ENCODE measurements around the gene PRKAR1B. TPM values are rescaled to one million over a fixed set of nuclear protein-coding genes. Genes with fewer than 3 reads are reported as not detected.
"Not testable (repeated sequence)": the region's sequence is repeated elsewhere in the genome, so short reads cannot be mapped to it uniquely, and the experiment has no call there.

Gene PRKAR1B
- total and polyA plus RNA-seq, 10 donors = 9.9 to 39.5 (median 23.5) TPM

DNA sequence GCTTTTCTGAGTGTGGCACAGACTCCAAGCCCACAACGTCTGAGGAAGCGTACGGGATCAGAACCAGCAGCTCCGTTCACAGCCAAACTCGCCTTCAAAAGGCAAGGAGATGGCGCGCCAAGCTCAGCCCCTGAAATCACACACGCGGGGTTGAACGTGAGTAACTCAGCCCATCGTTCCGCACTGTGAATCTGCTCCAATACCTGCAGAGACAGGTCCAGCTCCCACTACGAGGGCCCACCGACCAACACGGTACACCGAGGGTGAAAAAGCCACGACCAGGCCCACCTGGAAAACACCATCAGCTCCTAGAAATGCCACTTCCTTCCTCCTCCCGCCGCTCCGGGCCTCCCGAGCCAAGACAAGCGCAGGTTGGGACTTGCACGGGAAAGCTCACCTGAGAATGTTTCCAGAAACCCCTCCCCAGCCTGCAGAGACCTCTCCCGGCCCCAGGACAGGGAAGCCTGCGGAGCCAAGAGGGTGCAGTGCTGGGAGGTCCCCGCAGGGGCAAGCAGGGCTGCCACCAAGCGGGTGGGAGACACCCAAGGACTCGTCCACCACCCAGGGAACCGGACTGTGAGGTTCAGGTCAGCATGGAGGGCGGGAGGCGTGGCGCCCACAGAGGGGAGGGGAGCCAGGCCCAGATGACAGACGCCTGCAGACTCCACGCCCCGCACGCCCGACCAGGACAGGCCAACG, 113.5 kb downstream of the PRKAR1B start:
- 79 to 86% (median 81%) methylated on average over 20 to 38 of the region's 38 CpGs for WGBS, 5 donors
- Histone ChIP-seq H3K9me3 (no peaks in the 10 kb centered on the region), H3K27ac (peak overlapping the region in 1 of 8 donors; percentile 16), H3K36me3 (no peaks in the 10 kb centered on the region), H3K27me3 (replicated peaks in 1 of 7) (no peaks in the 10 kb centered on the region), H3K4me3 (no peak overlapping the region), H3K4me1 (peaks cover 18 to 58% (median 44%) of the 10 kb centered on the region in 6 donors)
- intact Hi-C loops (cut with DNase I; ENCODE audit: low total_unique reads) = no loop called here
- peak; percentile 64 for DNase-seq
- TF ChIP-seq, protein P1, sequence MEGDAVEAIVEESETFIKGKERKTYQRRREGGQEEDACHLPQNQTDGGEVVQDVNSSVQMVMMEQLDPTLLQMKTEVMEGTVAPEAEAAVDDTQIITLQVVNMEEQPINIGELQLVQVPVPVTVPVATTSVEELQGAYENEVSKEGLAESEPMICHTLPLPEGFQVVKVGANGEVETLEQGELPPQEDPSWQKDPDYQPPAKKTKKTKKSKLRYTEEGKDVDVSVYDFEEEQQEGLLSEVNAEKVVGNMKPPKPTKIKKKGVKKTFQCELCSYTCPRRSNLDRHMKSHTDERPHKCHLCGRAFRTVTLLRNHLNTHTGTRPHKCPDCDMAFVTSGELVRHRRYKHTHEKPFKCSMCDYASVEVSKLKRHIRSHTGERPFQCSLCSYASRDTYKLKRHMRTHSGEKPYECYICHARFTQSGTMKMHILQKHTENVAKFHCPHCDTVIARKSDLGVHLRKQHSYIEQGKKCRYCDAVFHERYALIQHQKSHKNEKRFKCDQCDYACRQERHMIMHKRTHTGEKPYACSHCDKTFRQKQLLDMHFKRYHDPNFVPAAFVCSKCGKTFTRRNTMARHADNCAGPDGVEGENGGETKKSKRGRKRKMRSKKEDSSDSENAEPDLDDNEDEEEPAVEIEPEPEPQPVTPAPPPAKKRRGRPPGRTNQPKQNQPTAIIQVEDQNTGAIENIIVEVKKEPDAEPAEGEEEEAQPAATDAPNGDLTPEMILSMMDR (IDR thresholded peaks at IDR 0.05 in 8 of 11, conservative IDR thresholded peaks at IDR 0.05 in 3 of 11) = no peak
- TF ChIP-seq POLR2AphosphoS5 (IDR thresholded peaks at IDR 0.05) = no peak
- TF ChIP-seq POLR2A (IDR thresholded peaks at IDR 0.05) = no peak

DNA sequence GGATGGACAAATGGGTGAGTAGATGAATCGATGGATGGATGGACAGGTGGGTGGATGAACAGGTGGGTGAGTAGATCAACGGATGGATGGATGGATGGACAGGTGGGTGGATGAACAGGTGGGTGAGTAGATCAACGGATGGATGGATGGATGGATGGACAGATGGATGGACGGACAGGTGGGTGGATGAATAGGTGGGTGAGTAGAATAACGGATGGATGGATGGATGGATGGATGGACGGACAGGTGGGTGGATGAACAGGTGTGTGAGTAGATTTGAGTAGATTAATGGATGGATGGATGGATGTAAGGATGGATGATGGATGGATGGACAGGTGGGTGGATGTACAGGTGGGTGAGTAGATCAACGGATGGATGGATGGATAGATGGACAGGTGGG, 115.2 kb downstream of the PRKAR1B start:
- WGBS, 5 donors = 81 to 100% (median 95%) methylated on average over 7 of the region's 7 CpGs
- intact Hi-C loops (cut with DNase I; ENCODE audit: low total_unique reads); H3K27me3 ChIP-seq (replicated peaks in 1 of 7); H3K4me3 ChIP-seq; H3K9me3 ChIP-seq; H3K36me3 ChIP-seq: not testable (repeated sequence)
- DNase-seq = peak; percentile 13
- peak overlapping the region in 1 of 8 donors; percentile 69 for H3K27ac ChIP-seq
- H3K4me1 ChIP-seq = peaks cover 16 to 57% (median 42%) of the 10 kb centered on the region in 6 donors

DNA sequence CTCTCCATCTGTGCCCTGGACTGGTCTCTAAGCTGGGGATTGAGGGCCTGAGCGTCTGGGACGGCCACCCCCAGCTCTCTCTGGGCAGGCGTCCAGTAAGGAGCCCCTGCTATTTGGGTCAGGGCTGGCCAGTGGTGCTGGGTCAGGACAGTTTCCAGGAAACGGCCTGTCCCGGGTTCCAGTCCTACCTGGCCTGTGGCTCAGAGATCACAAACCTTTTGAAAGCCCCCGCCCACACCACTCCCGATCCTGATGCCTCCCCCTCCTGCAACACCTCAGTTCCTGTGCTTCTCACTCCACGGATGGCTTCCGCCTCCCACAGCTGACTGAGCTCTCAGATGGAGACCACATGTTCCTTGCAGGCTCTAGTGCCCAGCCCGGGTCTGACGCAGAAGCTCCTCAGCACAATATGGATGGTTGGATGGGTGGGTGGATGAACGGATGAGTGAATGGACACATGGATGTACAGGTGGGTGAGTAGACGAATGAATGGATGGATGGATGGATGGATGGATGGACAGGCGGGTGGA, 115.7 kb downstream of the PRKAR1B start:
- Histone ChIP-seq H3K27ac (peak overlapping the region in 7 of 8 donors; percentile 1 to 93 (median 69)), H3K36me3 (no peaks in the 10 kb centered on the region), H3K27me3 (replicated peaks in 1 of 7) (no peaks in the 10 kb centered on the region), H3K4me3 (no peak overlapping the region), H3K4me1 (peaks cover 16 to 54% (median 41%) of the 10 kb centered on the region in 6 donors), H3K9me3 (peaks cover 0 to 2% (median 0%) of the 10 kb centered on the region in 8 donors)
- TF ChIP-seq POLR2A (IDR thresholded peaks at IDR 0.05) = no peak
- TF ChIP-seq POLR2AphosphoS5 (IDR thresholded peaks at IDR 0.05) = no peak
- TF ChIP-seq, protein P1 (IDR thresholded peaks at IDR 0.05 in 8 of 11, conservative IDR thresholded peaks at IDR 0.05 in 3 of 11) = no peak
- 59 to 85% (median 73%) methylated on average over 14 of the region's 14 CpGs for WGBS, 5 donors
- peak; percentile 59 for DNase-seq
- intact Hi-C loops (cut with DNase I; ENCODE audit: low total_unique reads) = no loop called here

DNA sequence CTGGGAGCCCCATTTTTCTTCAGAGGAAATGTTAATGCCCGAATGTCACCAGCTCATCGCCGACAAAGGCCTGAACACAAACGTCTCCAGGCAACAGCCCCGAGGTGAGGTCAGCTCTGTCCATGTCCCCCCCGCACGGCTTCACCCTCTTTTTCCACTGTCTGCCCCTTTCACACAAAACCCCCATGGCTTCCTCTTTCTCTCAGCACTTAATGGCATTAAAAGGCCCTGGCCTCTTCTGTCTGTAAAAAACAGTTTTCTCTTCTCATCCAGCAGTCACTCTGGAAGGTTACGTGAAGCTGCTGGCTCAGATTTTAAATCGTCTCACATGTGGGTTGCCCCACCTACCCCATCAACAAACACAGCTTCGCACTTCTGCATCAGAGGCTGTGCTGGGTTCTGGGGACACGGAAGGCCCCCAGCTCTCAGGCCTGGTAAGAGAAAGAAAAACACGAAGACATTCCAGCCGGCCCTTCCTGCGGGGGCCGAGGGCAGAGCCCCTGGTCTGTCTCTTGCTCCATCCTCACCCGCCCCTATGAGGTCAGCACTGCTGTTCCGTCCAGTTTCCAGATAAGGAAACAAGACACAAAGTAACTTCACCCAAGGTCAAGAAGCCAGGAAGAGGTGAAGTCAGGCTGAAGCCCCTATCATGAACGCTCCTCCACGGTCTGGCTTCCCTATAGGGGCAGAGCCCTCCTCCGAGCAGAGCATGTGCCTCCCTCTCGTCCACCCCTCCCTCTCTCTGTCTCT, 116.4 kb downstream of the PRKAR1B start:
- Histone ChIP-seq H3K4me1 (peaks cover 16 to 54% (median 41%) of the 10 kb centered on the region in 6 donors), H3K27me3 (replicated peaks in 1 of 7) (no peaks in the 10 kb centered on the region), H3K9me3 (peaks cover 0 to 9% (median 3%) of the 10 kb centered on the region in 8 donors), H3K36me3 (peaks cover 0 to 4% (median 1%) of the 10 kb centered on the region in 6 donors), H3K27ac (peak overlapping the region in 7 of 8 donors; percentile 1 to 93 (median 69)), H3K4me3 (no peak overlapping the region)
- peak; percentile 62 for DNase-seq
- TF ChIP-seq POLR2A (IDR thresholded peaks at IDR 0.05) (no peak), POLR2AphosphoS5 (IDR thresholded peaks at IDR 0.05) (peak; percentile 18 to 56 (median 49))
- intact Hi-C loops (cut with DNase I; ENCODE audit: low total_unique reads) = no loop called here
- WGBS, 5 donors = 43 to 50% (median 48%) methylated on average over 21 of the region's 21 CpGs
